HG03025 (cell line): Measurements from ENCODE around the gene AFG1L.
"Not testable (repeated sequence)": the region's sequence is repeated elsewhere in the genome, so short reads cannot be mapped to it uniquely, and the experiment has no call there.

ENCODE experiments used
- ATAC-seq: cut with Tn5 transposase; IDR thresholded peaks from one replicate; pipeline ENCODE4 v1.9.1; 2021; ENCODE audit warnings: mild to moderate bottlenecking, moderate library complexity; ENCODE audit not compliant: unreplicated experiment, low FRiP score

Gene AFG1L

DNA sequence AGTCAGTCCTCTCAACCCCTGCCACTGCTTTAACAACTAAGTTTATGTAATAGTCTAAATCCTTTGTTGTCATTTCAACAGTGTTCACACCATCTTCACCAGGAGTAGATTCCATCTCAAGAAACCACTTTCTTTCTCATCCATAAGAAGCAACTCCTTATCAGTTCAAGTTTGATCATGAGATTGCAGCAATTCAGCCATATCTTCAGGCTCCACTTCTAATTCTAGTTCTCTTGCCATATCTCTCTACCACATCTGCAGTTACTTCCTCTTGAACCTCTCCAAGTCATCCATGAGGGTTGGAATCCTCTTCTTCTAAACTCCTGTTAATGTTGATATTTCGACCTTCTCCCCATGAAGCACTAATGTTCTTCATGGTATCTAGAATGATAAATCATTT, 208.0 kb downstream of the AFG1L start:
- no peak for ATAC-seq

- no peak for ATAC-seq
These were observed 212.5 kb downstream of the AFG1L start for GRCh38 chr6:108507316-108507715.

GRCh38 chr6:108510461-108511319, 215.8 kb downstream of the AFG1L start:
- no peak for ATAC-seq

- no peak for ATAC-seq
These were observed 224.1 kb downstream of the AFG1L start for GRCh38 chr6:108518714-108519576.

DNA sequence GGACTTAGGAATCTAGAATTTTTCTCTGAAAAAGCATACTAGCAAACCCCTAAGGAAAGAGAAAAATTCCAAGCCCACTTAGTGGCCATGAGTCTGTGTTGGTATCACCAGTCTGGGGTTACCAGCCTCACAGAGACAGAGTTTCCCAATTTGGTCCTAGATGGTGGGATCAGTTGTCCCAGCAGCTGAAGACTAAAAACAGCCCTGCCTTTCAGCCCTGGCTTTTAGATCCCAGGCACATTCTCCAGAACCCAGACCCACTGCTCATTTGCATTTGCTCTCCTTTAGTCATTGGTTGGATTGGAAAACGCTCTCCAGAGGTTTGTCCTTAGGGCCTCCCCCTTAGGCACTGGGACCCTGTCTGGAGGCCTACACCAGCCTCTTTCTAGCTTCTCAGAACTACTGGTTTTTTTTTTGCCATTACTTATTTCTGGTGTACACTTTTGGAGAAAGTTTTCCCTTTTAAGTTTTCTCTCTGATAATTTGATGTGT, 226.8 kb downstream of the AFG1L start:
- no peak for ATAC-seq

DNA sequence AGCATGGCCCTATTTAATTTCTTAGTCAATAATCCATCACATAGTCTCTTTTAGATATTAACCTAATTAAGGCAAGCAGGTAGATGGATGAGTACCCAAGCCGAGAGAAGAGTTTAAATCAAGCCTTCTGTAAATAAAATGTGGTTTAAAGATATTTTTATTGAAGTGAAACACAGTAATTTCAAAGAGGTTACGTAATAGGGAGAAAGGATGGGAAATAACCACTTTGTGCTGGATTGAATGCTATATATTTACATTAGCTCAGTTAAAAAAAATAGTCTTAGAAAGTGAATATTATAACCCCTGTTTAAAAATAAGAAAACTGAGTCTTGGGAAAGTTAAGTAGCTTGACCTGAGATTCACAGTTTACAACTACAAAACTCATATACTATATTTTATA, 228.8 kb downstream of the AFG1L start:
- no peak for ATAC-seq

GRCh38 chr6:108524528-108525248, 229.8 kb downstream of the AFG1L start:
- ATAC-seq = no peak

DNA sequence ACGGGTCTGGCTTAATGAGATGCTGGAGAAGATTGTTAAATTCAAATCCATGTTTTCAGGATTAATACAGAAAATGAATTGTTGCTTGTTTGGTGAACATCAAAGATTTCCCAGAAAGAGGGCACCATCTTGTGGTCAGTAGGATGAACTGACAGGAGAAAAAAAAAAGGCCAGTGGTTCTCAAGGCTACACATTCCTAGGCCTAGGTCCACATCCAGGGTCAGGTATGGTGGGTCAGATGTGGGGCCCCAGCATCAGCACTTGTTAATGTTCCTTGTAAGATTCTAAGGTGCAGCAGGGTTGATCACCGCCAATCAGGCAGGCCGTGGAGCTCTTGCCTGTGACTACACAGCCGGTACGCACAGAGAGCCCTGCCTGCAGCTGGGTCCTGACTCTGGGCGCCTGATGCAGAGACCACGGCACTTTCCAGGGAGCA, 231.9 kb downstream of the AFG1L start:
- no peak for ATAC-seq

- no peak for ATAC-seq
These were observed 234.0 kb downstream of the AFG1L start for GRCh38 chr6:108528878-108529277.

- no peak for ATAC-seq
These were observed 236.5 kb downstream of the AFG1L start for GRCh38 chr6:108531332-108531731.

GRCh38 chr6:108535114-108535742, 240.4 kb downstream of the AFG1L start:
- no peak for ATAC-seq

- ATAC-seq = not testable (repeated sequence)
These were observed 241.2 kb downstream of the AFG1L start for GRCh38 chr6:108535920-108536535.

DNA sequence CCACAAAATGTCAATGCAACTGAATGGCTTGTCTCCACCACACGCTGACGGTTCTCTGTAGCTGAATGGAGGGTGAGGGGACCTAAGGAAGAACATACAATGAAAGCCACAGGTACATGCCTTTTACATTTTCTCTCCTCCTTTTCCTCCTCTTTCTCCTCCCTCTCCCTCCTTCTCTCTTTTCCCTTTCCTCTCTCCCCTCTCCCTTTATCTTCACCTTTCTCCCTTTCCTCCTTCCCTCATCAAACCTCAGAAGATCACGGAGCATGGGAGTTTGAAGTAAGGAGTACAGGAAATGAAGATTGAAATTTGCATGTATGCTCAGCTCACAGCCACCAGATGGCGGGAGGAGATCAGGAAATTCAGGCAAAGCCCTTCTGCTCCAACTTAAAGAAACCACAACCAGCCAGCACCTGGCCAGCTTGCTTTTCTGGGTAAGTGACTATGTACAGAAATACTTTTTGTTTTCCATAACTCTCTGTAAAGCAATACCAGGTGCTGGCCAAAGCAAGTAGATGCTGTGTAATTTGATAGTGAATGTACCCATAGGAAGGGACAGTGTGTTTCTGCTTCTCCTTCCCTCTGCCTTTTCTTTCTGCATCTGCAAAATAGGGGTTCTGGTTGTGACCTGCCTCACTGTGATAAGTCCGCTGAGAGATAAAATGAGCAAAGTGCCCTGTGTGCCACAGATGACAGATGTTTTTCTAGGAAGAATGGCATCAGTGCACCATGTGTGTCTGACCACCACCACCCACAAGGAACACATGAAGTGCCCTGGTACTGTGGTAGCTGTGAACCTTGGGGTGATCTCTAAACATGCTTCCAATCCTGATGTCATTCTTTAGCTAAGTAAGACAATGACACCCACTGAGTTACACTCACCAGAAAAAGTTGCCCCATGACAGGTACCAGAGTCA, 247.2 kb downstream of the AFG1L start:
- no peak for ATAC-seq

GRCh38 chr6:108543175-108543940, 248.5 kb downstream of the AFG1L start:
- ATAC-seq = no peak

GRCh38 chr6:108544606-108545005, 249.8 kb downstream of the AFG1L start:
- no peak for ATAC-seq

- no peak for ATAC-seq
These were observed 251.5 kb downstream of the AFG1L start for GRCh38 chr6:108546079-108547049.

- ATAC-seq = no peak
These were observed 254.4 kb downstream of the AFG1L start for GRCh38 chr6:108549241-108549640.
